Omental fat pad (tissue), 4 donors: ENCODE results near the gene NR3C2. TPM values are rescaled to one million over a fixed set of nuclear protein-coding genes. Genes with fewer than 3 reads are reported as not detected.

Experiments
- ATAC-seq: fragments of 150-250 bp; one replicate; pipeline ENCODE4 v1.9.1; 2016; ENCODE audit warnings: mild to moderate bottlenecking, moderate library complexity; ENCODE audit not compliant: low FRiP score
- DNase-seq: peaks from one replicate; pipeline ENCODE4 v3.0.0-alpha.2; 2019; ENCODE audit warnings: low spot score
- total RNA-seq, 4 donors: library from RNA; depleted of rRNA; stranded (reverse); fragments of >200 nt; gene quantifications; one replicate each; pipeline ENCODE4 v1.1.0, GENCODE V29; 2016
- TF ChIP-seq, protein P1 (sequence below), 3 donors: fragments of 450-650 bp; IDR thresholded peaks; one replicate each; pipeline ENCODE4 v1.5.1; 2016 to 2017; ENCODE audit warnings: antibody characterized with exemption in 3 of 3, mild to moderate bottlenecking in 3 of 3, moderate library complexity in 2 of 3

The NR3C2 gene
- total RNA-seq, 4 donors from 2014 or later = 7.4 to 28.1 (median 12.1) TPM

DNA sequence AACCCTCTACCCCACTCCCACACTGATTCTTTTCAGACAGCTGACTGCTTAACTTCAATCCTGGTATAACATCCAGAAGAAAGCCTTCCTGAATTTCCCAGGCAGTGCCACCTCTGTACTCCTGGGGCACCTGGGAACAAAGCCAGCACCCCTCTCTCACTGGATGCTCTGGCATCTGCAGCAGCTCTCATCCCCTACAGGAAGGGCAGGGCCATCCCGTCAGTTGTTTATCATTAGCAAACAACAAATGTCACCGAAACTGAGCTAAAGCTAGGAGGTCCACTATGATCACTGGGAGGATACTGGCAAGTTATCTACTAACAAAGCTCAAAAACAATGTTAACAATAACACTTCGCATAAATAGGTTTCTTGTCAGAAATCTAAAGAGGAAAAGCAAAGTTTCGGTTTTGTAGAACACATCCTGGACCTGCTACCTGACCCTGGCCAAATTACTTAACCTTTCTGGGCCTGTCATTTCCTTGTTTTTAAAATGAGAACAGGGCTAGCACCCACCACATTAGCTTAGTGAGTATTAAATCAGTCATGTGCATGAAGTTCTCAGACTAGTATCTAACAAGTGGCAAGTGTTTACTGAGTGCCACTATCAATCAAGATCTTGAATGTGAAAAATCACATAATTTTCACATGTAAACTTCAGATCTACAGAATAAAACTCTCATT is 86.6 kb downstream of the NR3C2 start:
- TF ChIP-seq, protein P1, sequence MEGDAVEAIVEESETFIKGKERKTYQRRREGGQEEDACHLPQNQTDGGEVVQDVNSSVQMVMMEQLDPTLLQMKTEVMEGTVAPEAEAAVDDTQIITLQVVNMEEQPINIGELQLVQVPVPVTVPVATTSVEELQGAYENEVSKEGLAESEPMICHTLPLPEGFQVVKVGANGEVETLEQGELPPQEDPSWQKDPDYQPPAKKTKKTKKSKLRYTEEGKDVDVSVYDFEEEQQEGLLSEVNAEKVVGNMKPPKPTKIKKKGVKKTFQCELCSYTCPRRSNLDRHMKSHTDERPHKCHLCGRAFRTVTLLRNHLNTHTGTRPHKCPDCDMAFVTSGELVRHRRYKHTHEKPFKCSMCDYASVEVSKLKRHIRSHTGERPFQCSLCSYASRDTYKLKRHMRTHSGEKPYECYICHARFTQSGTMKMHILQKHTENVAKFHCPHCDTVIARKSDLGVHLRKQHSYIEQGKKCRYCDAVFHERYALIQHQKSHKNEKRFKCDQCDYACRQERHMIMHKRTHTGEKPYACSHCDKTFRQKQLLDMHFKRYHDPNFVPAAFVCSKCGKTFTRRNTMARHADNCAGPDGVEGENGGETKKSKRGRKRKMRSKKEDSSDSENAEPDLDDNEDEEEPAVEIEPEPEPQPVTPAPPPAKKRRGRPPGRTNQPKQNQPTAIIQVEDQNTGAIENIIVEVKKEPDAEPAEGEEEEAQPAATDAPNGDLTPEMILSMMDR (IDR thresholded peaks at IDR 0.05) = no peak
- no peak for ATAC-seq

DNA sequence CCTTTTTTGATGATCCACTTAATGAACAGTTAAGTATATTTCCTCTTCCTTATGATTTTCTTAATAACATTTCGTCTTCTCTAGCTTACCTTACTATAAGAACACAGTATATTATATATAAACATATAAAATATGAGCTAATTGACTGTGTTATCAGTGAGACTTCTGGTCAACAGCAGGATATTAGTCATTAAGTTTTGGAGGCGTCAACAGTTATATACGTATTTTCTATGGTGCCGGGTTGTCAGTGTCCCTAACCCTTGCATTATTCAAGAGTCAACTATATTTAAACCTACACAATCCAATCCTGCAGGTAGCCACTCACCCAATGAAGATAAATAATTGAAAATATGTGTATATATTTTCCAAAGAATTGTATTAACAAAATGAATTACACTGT is 88.0 kb downstream of the NR3C2 start:
- TF ChIP-seq, protein P1 (IDR thresholded peaks at IDR 0.05) = no peak
- no peak for ATAC-seq
- no peak for DNase-seq

More for the DNA sequence above, 86.6 kb downstream of the NR3C2 start:
- no peak for DNase-seq

DNA sequence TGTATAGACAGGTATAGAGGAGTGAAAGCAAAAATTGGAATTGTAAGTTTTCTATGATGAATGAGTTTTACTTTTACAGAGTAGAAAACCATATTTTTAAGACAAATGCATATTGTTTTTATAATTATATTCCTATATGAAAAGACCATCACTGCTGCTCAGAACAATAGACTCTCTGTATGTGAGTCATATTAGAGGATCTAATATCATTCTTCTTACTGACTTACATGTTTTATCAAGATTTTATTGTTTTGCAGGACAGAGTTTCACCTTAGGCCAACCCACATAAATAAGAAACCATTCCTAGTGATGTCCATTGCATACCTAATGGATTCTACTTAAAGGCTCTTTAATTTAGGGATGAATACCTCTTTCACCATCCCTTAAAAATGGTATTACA is 88.6 kb downstream of the NR3C2 start:
- no peak for DNase-seq
- TF ChIP-seq, protein P1 (IDR thresholded peaks at IDR 0.05) = no peak
- no peak for ATAC-seq

DNA sequence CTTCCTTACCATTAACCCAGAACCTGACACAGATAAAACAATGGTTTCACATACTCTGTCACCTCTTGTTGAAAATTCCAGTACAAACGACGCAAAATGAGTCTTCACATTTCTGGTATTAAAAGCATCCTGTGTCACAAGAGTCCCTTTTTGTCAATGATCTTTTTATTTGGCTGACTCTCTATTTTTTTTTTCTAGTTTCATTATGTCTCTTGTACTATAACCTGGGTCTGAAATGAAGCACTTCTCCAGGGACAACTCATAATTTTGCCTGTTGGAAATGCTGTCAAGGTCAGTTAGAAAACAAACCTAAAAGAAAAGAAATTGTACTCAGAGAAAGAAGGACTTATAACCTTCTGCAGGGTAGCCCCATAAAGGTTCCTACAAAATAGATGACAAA is 93.1 kb downstream of the NR3C2 start:
- TF ChIP-seq, protein P1 (IDR thresholded peaks at IDR 0.05) = no peak
- DNase-seq (no peak), ATAC-seq (no peak)

GRCh38 chr4:148346657-148347056 is 95.6 kb downstream of the NR3C2 start:
- ATAC-seq = no peak
- DNase-seq = no peak

GRCh38 chr4:148345509-148345908 is 96.7 kb downstream of the NR3C2 start:
- DNase-seq = no peak
- ATAC-seq = no peak
- TF ChIP-seq, protein P1 (IDR thresholded peaks at IDR 0.05) = no peak

More at GRCh38 chr4:148346657-148347056, 95.6 kb downstream of the NR3C2 start:
- TF ChIP-seq, protein P1 (IDR thresholded peaks at IDR 0.05) = no peak

DNA sequence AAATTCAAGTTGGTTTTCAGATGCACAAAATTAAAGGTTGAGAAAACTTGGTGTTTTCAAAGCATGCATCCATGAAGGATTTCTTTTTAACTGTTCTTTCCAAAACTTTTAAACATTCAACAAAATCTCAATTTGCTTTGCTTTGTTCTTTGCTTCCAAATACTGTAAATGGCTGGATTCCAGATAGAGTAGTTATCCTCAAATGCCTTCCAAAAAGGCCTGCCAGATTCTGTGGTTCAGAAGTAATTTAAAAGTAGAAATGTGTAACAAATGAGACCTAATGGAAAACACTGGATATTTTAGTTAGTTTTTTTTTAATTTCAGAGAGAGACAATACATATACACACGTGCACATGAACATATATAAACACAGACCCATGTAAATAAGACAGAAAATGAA is 97.3 kb downstream of the NR3C2 start:
- TF ChIP-seq, protein P1 (IDR thresholded peaks at IDR 0.05) = no peak
- ATAC-seq (no peak), DNase-seq (no peak)
